Parathyroid adenoma (tissue), 2 donors: ENCODE data around the gene CCNH.

Experiments used
- H2AFZ ChIP-seq: fragments of 300-600 bp; sonication (generic); one replicate; pipeline ENCODE4 v1.7.0; 2017; ENCODE audit warnings: antibody characterized with exemption, mild to moderate bottlenecking
- H3K27ac ChIP-seq: fragments of 300-600 bp; sonication (generic); one replicate; pipeline ENCODE4 v1.7.0; 2017
- H3K27me3 ChIP-seq: fragments of 300-600 bp; sonication (generic); one replicate; pipeline ENCODE4 v1.7.0; 2017; ENCODE audit warnings: low read length; ENCODE audit not compliant: control insufficient read depth, insufficient read depth
- H3K36me3 ChIP-seq: fragments of 300-600 bp; sonication (generic); one replicate; pipeline ENCODE4 v1.7.0; 2017; ENCODE audit warnings: low read length; ENCODE audit not compliant: control insufficient read depth, insufficient read depth
- H3K4me1 ChIP-seq: fragments of 300-600 bp; sonication (generic); one replicate; pipeline ENCODE4 v1.7.0; 2017; ENCODE audit warnings: control low read depth
- H3K4me2 ChIP-seq: fragments of 300-600 bp; sonication (generic); one replicate; pipeline ENCODE4 v1.7.0; 2017; ENCODE audit warnings: low read length
- H3K4me3 ChIP-seq: fragments of 300-600 bp; sonication (generic); one replicate; pipeline ENCODE4 v1.7.0; 2017; ENCODE audit warnings: low read depth, low read length
- H3K79me2 ChIP-seq: fragments of 300-600 bp; sonication (generic); one replicate; pipeline ENCODE4 v1.7.0; 2017; ENCODE audit warnings: control low read depth
- H3K9ac ChIP-seq: fragments of 300-600 bp; sonication (generic); one replicate; pipeline ENCODE4 v1.7.0; 2017; ENCODE audit warnings: mild to moderate bottlenecking
- H3K9me3 ChIP-seq: fragments of 300-600 bp; sonication (generic); one replicate; pipeline ENCODE4 v1.7.0; 2017; ENCODE audit warnings: low read length; ENCODE audit not compliant: control insufficient read depth
- TF ChIP-seq, protein P1 (sequence below): fragments of 300-600 bp; sonication (generic); IDR thresholded peaks from one replicate; pipeline ENCODE4 v1.7.0; 2017; ENCODE audit warnings: antibody characterized with exemption, mild to moderate bottlenecking
- donor health status: primary hyperparathyroidism.

Gene CCNH

DNA sequence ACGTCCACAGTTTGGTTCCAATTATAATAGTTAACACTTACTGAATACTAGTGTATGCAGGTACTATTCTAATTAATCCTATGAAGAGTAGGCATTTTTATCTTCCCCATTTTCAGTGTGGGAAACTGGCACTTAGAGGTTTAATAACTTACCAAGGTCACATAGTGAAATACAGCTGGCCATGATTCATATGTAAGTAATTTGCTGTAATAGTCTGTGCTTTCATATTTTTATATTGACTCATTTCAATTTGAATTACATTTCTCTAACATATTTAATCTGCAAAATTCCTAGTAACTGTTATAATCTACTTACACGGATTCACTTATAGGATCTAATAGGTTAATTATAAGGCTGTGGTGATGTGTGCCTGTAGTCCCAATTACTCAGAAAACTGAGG, 19.4 kb downstream of the CCNH start:
- Histone ChIP-seq H3K79me2 (no peaks in the 10 kb centered on the region), H3K4me1 (peaks cover 3% of the 10 kb centered on the region), H3K4me2 (no peak overlapping the region), H3K27ac (no peak overlapping the region), H3K36me3 (no peaks in the 10 kb centered on the region), H3K27me3 (no peaks in the 10 kb centered on the region), H3K9me3 (no peaks in the 10 kb centered on the region), H2AFZ (no peak overlapping the region), H3K9ac (no peak overlapping the region), H3K4me3 (no peak overlapping the region)
- TF ChIP-seq, protein P1, sequence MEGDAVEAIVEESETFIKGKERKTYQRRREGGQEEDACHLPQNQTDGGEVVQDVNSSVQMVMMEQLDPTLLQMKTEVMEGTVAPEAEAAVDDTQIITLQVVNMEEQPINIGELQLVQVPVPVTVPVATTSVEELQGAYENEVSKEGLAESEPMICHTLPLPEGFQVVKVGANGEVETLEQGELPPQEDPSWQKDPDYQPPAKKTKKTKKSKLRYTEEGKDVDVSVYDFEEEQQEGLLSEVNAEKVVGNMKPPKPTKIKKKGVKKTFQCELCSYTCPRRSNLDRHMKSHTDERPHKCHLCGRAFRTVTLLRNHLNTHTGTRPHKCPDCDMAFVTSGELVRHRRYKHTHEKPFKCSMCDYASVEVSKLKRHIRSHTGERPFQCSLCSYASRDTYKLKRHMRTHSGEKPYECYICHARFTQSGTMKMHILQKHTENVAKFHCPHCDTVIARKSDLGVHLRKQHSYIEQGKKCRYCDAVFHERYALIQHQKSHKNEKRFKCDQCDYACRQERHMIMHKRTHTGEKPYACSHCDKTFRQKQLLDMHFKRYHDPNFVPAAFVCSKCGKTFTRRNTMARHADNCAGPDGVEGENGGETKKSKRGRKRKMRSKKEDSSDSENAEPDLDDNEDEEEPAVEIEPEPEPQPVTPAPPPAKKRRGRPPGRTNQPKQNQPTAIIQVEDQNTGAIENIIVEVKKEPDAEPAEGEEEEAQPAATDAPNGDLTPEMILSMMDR, result no peak

- Histone ChIP-seq H3K79me2 (no peaks in the 10 kb centered on the region), H3K27ac (no peak overlapping the region), H2AFZ (no peak overlapping the region), H3K4me3 (no peak overlapping the region), H3K9ac (no peak overlapping the region), H3K4me1 (peaks cover 3% of the 10 kb centered on the region), H3K4me2 (no peak overlapping the region), H3K27me3 (no peaks in the 10 kb centered on the region), H3K36me3 (no peaks in the 10 kb centered on the region), H3K9me3 (no peaks in the 10 kb centered on the region)
- TF ChIP-seq, protein P1, result no peak
Measured at GRCh38 chr5:87392801-87393200, 19.9 kb downstream of the CCNH start.

DNA sequence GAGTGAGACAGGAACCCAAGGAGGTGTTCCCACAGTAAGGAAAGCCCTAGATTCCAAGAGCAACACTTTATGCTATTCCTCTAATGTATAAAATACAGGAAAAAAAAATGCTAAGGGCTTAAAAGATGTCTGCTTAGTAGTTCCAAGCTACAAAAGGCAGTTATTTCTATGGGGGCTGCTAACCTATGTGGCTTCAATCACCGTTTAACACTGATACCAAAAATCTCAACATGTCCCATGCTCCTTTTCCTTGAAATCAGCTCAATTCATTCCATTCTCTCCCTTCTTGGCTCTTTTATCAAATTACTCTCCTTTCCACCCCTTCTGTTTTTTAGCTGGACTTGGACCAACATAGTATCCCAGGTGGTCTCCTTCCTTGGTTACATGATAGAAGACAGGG, 20.6 kb downstream of the CCNH start:
- H2AFZ ChIP-seq, result no peak overlapping the region
- H3K4me3 ChIP-seq, result no peak overlapping the region
- no peak overlapping the region for H3K27ac ChIP-seq
- no peaks in the 10 kb centered on the region for H3K9me3 ChIP-seq
- TF ChIP-seq, protein P1, result no peak
- H3K36me3 ChIP-seq, result no peaks in the 10 kb centered on the region
- H3K79me2 ChIP-seq, result no peaks in the 10 kb centered on the region
- no peak overlapping the region for H3K4me2 ChIP-seq
- no peaks in the 10 kb centered on the region for H3K27me3 ChIP-seq
- no peak overlapping the region for H3K9ac ChIP-seq
- H3K4me1 ChIP-seq, result peaks cover 3% of the 10 kb centered on the region

GRCh38 chr5:87390576-87391199, 22.0 kb downstream of the CCNH start:
- Histone ChIP-seq H3K4me3 (no peak overlapping the region), H3K9me3 (no peaks in the 10 kb centered on the region), H3K79me2 (no peaks in the 10 kb centered on the region), H2AFZ (no peak overlapping the region), H3K4me1 (peaks cover 3% of the 10 kb centered on the region), H3K36me3 (no peaks in the 10 kb centered on the region), H3K9ac (no peak overlapping the region), H3K27me3 (no peaks in the 10 kb centered on the region), H3K4me2 (no peak overlapping the region), H3K27ac (no peak overlapping the region)
- TF ChIP-seq, protein P1, result no peak

DNA sequence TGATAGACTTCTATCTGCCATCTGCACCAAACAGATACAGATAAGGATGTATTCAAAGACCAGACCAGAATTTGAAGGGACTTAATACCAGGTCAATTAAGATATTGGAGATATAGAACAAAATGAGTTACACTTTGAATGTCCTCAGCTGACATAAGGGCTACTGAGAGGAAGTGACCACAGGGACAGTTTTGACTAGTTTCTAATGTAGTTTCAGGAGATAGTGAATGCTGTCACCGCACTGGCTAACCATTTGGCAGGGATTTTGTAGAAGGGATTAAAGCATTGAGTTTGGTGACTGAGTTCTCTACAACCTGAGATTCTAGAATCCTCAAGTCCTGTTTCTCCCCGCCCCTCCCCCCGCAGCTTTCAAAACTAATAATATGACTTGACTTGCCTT, 22.7 kb downstream of the CCNH start:
- Histone ChIP-seq H3K4me3 (no peak overlapping the region), H3K4me2 (no peak overlapping the region), H3K9ac (no peak overlapping the region), H3K36me3 (no peaks in the 10 kb centered on the region), H3K27me3 (no peaks in the 10 kb centered on the region), H2AFZ (no peak overlapping the region), H3K4me1 (peaks cover 3% of the 10 kb centered on the region), H3K27ac (no peak overlapping the region), H3K79me2 (no peaks in the 10 kb centered on the region), H3K9me3 (no peaks in the 10 kb centered on the region)
- TF ChIP-seq, protein P1, result no peak
